Measurements from ENCODE around the gene PCDH1.

DNA sequence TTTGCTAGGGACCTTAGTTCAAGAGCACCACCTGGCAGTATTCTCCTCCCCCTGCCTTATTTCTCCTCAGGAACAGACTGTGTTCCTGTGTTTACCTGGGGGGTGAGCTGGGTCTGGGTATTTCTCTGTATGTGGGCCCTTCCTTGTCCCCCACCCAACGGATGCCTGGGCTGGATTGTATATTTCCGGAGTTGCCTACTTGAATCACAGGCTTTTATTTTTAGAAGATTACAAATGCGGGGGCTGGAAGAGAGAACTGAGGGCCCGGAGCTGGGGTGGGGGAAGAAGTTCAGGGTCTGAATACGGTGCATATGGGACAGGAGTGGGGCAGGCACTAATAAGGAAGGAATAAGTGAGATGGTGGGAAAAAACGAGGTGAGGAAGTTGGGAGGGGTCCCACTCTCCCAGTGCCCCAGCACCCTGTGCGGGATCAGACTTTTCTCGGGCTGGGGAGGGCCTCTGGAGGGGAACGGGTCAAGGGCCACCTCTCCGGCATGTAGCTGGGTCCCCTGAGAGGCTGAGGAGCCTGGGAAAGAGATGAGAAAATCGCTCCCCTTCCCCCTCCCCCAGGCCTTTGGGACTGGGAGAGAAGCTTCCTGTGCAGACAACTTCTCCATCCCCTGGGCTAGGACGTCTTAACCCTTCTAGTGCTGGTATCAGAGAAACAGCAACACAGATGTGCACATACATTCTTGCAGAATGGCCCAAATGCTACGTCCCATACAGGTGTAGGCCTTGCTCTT is 42.1 kb downstream of the PCDH1 start:
- TF ChIP-seq, protein P1, sequence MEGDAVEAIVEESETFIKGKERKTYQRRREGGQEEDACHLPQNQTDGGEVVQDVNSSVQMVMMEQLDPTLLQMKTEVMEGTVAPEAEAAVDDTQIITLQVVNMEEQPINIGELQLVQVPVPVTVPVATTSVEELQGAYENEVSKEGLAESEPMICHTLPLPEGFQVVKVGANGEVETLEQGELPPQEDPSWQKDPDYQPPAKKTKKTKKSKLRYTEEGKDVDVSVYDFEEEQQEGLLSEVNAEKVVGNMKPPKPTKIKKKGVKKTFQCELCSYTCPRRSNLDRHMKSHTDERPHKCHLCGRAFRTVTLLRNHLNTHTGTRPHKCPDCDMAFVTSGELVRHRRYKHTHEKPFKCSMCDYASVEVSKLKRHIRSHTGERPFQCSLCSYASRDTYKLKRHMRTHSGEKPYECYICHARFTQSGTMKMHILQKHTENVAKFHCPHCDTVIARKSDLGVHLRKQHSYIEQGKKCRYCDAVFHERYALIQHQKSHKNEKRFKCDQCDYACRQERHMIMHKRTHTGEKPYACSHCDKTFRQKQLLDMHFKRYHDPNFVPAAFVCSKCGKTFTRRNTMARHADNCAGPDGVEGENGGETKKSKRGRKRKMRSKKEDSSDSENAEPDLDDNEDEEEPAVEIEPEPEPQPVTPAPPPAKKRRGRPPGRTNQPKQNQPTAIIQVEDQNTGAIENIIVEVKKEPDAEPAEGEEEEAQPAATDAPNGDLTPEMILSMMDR (IDR thresholded peaks at IDR 0.05; ENCODE audit: insufficient read depth, low read depth, low read length) = no peak
- TF ChIP-seq EZH2 (IDR thresholded peaks at IDR 0.05; ENCODE audit: insufficient read depth, low read length) = no peak

Measured in astrocyte (in vitro differentiated cells and primary cell).